ENCODE measurements around the gene TTC7B.

TTC7B gene

GRCh38 chr14:90593254-90594040 lies 222.8 kb downstream of the TTC7B start:
- Mint-ChIP-seq H3K27ac (no peak overlapping the region), H3K4me3 (no peak overlapping the region), H3K36me3 (no peaks in the 10 kb centered on the region), H3K4me1 (no peaks in the 10 kb centered on the region), H3K27me3 (peaks cover 9% of the 10 kb centered on the region), H3K9me3 (no peaks in the 10 kb centered on the region)
- ATAC-seq: no peak

GRCh38 chr14:90592655-90593054 lies 223.6 kb downstream of the TTC7B start:
- no peaks in the 10 kb centered on the region for H3K36me3 Mint-ChIP-seq
- ATAC-seq: no peak
- H3K27ac Mint-ChIP-seq: no peak overlapping the region

GRCh38 chr14:90587918-90588317 lies 228.3 kb downstream of the TTC7B start:
- Mint-ChIP-seq H3K9me3 (no peaks in the 10 kb centered on the region), H3K27ac (no peak overlapping the region), H3K27me3 (peaks cover 15% of the 10 kb centered on the region), H3K4me1 (no peaks in the 10 kb centered on the region), H3K4me3 (no peak overlapping the region), H3K36me3 (no peaks in the 10 kb centered on the region)
- ATAC-seq: no peak

More at GRCh38 chr14:90592655-90593054, 223.6 kb downstream of the TTC7B start:
- H3K4me1 Mint-ChIP-seq: no peaks in the 10 kb centered on the region
- H3K4me3 Mint-ChIP-seq: no peak overlapping the region
- no peaks in the 10 kb centered on the region for H3K9me3 Mint-ChIP-seq
- peaks cover 10% of the 10 kb centered on the region for H3K27me3 Mint-ChIP-seq

GRCh38 chr14:90587252-90587910 lies 228.8 kb downstream of the TTC7B start:
- no peaks in the 10 kb centered on the region for H3K4me1 Mint-ChIP-seq
- H3K27ac Mint-ChIP-seq: no peak overlapping the region
- no peaks in the 10 kb centered on the region for H3K9me3 Mint-ChIP-seq
- H3K4me3 Mint-ChIP-seq: no peak overlapping the region
- H3K27me3 Mint-ChIP-seq: peaks cover 13% of the 10 kb centered on the region
- no peak for ATAC-seq
- H3K36me3 Mint-ChIP-seq: no peaks in the 10 kb centered on the region

DNA sequence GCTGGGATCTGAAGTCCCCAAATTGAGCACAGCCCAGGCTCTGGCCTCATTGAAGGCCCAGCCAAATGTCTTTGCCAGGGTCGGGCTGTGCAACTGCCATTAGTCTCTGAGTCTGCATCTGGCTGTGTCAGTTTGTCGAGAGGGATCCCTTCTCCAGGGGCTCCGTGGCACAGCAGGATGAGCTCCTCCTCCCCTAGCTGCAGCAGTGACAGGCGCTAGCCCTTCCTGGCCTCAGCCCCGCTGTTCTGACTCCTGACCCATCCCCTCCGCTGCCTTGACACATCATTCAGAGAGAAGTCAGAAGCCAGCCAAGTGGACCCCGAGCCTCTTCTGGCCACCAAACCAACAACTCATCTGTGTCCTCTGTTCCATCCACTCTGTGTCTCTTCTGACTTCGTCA lies 231.1 kb downstream of the TTC7B start:
- no peaks in the 10 kb centered on the region for H3K9me3 Mint-ChIP-seq
- H3K36me3 Mint-ChIP-seq: no peaks in the 10 kb centered on the region
- no peak for ATAC-seq
- no peaks in the 10 kb centered on the region for H3K4me1 Mint-ChIP-seq
- H3K4me3 Mint-ChIP-seq: no peak overlapping the region
- H3K27ac Mint-ChIP-seq: no peak overlapping the region
- H3K27me3 Mint-ChIP-seq: peaks cover 13% of the 10 kb centered on the region

GRCh38 chr14:90583916-90584605 lies 232.2 kb downstream of the TTC7B start:
- ATAC-seq: no peak
- no peak overlapping the region for H3K4me3 Mint-ChIP-seq
- H3K36me3 Mint-ChIP-seq: no peaks in the 10 kb centered on the region
- no peaks in the 10 kb centered on the region for H3K4me1 Mint-ChIP-seq
- H3K27me3 Mint-ChIP-seq: peaks cover 13% of the 10 kb centered on the region
- H3K9me3 Mint-ChIP-seq: no peaks in the 10 kb centered on the region
- no peak overlapping the region for H3K27ac Mint-ChIP-seq

DNA sequence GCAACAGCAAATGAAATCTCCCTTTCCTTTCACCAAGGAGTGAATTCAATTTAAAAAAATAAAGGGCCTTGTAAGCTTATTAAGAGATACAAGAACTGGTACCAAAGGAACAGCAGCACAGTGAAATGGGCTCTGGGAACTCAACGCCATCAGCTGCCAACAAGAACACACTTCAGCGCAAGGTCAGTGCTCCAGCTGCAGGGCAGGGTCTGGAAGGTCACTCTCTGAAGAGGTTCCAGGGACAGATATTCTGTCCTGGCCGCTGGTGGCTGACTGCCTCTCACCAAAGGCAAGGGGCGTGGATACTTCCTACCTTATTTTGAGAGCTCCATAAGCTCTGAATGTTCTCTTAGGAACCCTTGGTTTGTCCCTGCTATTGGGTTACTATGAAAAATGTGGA lies 232.8 kb downstream of the TTC7B start:
- Mint-ChIP-seq H3K36me3 (no peaks in the 10 kb centered on the region), H3K9me3 (no peaks in the 10 kb centered on the region), H3K4me1 (no peaks in the 10 kb centered on the region), H3K27ac (no peak overlapping the region), H3K4me3 (no peak overlapping the region), H3K27me3 (peaks cover 13% of the 10 kb centered on the region)
- ATAC-seq: no peak

GRCh38 chr14:90582166-90582565 lies 234.1 kb downstream of the TTC7B start:
- no peak for ATAC-seq
- H3K27me3 Mint-ChIP-seq: peaks cover 7% of the 10 kb centered on the region
- no peaks in the 10 kb centered on the region for H3K9me3 Mint-ChIP-seq
- no peaks in the 10 kb centered on the region for H3K4me1 Mint-ChIP-seq
- no peaks in the 10 kb centered on the region for H3K36me3 Mint-ChIP-seq
- no peak overlapping the region for H3K27ac Mint-ChIP-seq
- H3K4me3 Mint-ChIP-seq: no peak overlapping the region

GRCh38 chr14:90581745-90582144 lies 234.5 kb downstream of the TTC7B start:
- ATAC-seq: no peak
- Mint-ChIP-seq H3K27ac (no peak overlapping the region), H3K9me3 (no peaks in the 10 kb centered on the region), H3K36me3 (no peaks in the 10 kb centered on the region), H3K4me1 (no peaks in the 10 kb centered on the region), H3K27me3 (peaks cover 3% of the 10 kb centered on the region), H3K4me3 (no peak overlapping the region)

DNA sequence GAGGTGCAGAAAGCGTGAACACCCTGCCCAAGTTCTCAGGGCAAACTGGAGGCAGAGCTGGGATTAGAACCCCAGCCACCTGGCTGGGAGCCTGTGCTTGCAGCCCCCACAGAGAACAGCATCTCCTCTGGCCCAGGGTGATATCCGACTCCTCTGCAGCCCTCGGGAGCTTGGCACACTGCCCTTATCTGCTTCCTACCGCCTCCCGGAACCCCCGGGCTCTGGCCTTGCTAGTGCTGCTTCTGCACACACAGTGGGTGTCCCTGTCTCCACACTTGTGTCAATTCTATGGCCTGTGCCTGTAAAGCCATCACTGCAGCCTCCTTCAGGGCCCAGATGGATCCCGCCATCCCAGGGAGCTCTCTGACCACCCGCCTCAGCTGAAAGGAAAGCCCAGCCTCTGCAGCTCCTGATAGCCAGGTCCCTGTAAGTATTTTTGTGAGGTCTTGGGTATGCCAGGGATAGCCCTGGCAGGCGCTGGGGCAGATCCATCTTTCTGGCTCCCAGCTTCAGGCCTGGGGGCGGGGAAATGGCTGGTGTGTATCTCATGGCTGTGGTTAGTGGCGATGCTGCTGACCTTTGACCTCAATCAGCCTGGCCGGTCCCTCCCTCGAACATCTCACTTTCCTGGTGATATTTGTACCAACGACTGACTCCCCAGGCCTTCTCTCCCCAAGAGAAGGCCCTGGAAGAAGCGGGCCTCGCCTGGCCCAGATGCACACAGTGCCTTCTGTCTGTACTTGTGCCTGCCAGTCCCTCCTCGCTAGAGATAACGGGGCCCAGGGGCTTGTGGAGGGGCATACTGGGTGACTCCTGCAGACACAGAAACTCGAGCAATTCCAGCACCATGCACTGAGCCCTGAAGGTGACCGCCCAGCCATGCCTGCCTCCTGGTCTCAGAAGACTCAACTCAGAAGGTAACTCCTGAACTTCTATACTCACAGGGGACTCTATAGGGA lies 235.6 kb downstream of the TTC7B start:
- no peaks in the 10 kb centered on the region for H3K4me1 Mint-ChIP-seq
- no peaks in the 10 kb centered on the region for H3K27me3 Mint-ChIP-seq
- no peak for ATAC-seq
- no peak overlapping the region for H3K27ac Mint-ChIP-seq
- no peaks in the 10 kb centered on the region for H3K36me3 Mint-ChIP-seq
- no peaks in the 10 kb centered on the region for H3K9me3 Mint-ChIP-seq
- H3K4me3 Mint-ChIP-seq: no peak overlapping the region

DNA sequence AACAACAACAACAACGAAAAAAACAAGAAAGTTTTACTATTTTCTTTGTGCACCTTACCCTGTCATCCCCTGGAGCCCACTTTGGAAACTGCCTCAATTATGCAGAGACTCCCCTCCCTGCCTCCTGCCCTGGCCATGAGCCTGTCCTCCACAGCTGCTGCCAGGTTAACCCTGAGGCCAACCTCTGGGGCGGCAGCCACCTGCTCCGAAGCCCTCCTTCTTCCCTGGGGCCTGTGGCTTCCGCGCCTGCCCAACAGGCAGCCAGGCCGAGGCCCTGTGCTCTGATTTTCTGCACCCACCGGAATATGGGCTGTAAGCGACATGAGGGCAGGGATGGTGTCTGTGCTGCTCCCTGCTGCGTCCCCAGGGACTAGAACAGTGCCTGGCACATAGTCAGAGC lies 236.4 kb downstream of the TTC7B start:
- no peaks in the 10 kb centered on the region for H3K27me3 Mint-ChIP-seq
- ATAC-seq: no peak
- H3K27ac Mint-ChIP-seq: no peak overlapping the region
- H3K9me3 Mint-ChIP-seq: no peaks in the 10 kb centered on the region
- H3K4me1 Mint-ChIP-seq: no peaks in the 10 kb centered on the region
- H3K4me3 Mint-ChIP-seq: no peak overlapping the region
- H3K36me3 Mint-ChIP-seq: no peaks in the 10 kb centered on the region

GRCh38 chr14:90579088-90579487 lies 237.1 kb downstream of the TTC7B start:
- Mint-ChIP-seq H3K27ac (no peak overlapping the region), H3K4me1 (no peaks in the 10 kb centered on the region), H3K9me3 (no peaks in the 10 kb centered on the region), H3K27me3 (no peaks in the 10 kb centered on the region), H3K36me3 (no peaks in the 10 kb centered on the region), H3K4me3 (no peak overlapping the region)
- ATAC-seq: no peak

- Mint-ChIP-seq H3K27ac (no peak overlapping the region), H3K9me3 (no peaks in the 10 kb centered on the region), H3K4me3 (no peak overlapping the region), H3K4me1 (no peaks in the 10 kb centered on the region), H3K27me3 (no peaks in the 10 kb centered on the region), H3K36me3 (no peaks in the 10 kb centered on the region)
- no peak for ATAC-seq
These were observed 237.8 kb downstream of the TTC7B start for GRCh38 chr14:90578283-90578985.

DNA sequence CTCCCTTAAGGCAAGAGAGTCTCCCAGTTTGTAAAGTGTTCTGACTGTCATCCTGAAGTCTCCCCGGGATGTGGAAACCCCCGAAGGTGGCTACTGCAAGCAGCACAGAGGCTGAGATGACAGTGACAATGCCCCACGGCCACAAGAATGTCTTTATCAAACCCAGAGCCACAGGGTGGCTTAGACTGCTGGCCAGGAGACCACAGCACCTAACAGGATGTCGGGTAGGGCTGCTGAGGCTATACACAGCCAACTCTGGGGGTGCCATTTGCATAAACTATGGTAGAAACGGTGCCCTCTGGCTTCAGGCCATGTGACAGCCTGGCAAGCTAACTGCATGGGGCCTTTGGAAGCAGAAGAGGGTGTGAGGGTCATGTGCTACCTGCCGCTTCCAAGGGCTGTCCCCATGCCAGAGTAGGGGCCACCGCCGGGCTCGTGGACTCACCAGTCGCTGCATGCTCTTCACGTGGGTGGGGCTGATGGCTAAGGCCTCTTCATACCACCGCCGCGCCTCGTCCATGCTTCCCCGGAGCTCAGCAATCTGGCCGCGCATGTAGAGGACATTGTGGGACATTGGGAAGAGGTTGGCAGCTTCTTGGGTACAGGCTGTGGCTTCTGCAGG lies 238.5 kb downstream of the TTC7B start:
- ATAC-seq: no peak
- no peak overlapping the region for H3K4me3 Mint-ChIP-seq
- no peaks in the 10 kb centered on the region for H3K27me3 Mint-ChIP-seq
- H3K27ac Mint-ChIP-seq: no peak overlapping the region
- H3K9me3 Mint-ChIP-seq: no peaks in the 10 kb centered on the region
- no peaks in the 10 kb centered on the region for H3K4me1 Mint-ChIP-seq
- no peaks in the 10 kb centered on the region for H3K36me3 Mint-ChIP-seq

Data from stimulated activated memory B cell treated with anti-CD40 and anti-IgM and Interleukin-4, amounts not matched to agents 10 μg/mL and 1 μg/mL and 100 μg/mL, for 72 hours (primary cell).